T-helper 1 cell treated with Interleukin-12 subunit alpha and Interleukin-12 subunit beta and Interleukin-4 antibody, amounts not matched to agents 30 ng/mL and 1 ng/mL, for 36 hours (primary cell): ENCODE measurements around the gene SUSD3. TPM values are rescaled to one million over a fixed set of nuclear protein-coding genes. Genes with fewer than 3 reads are reported as not detected.

Experiments used
- intact Hi-C: fragments of 100-400 bp; cut with micrococcal nuclease; formaldehyde crosslinking; loops from one replicate; pipeline ENCODE4 v1.15.1; 2024
- total RNA-seq: library from RNA; stranded (reverse); gene quantifications from 2 replicates; pipeline ENCODE4 v1.2.3, GENCODE V29; 2022

SUSD3 gene
- total RNA-seq, 1 donor from 2014 or later, result 86.2 TPM

GRCh38 chr9:93121316-93122241 lies 63.1 kb downstream of the SUSD3 start:
- intact Hi-C loops, result no loop called here

- intact Hi-C loops, result no loop called here
These were observed 64.3 kb downstream of the SUSD3 start for GRCh38 chr9:93122721-93123221.

GRCh38 chr9:93123561-93124283 lies 65.2 kb downstream of the SUSD3 start:
- intact Hi-C loops, result no loop called here

GRCh38 chr9:93124793-93125192 lies 66.3 kb downstream of the SUSD3 start:
- intact Hi-C loops, result no loop called here

GRCh38 chr9:93125331-93125894 lies 66.9 kb downstream of the SUSD3 start:
- intact Hi-C loops, result no loop called here

GRCh38 chr9:93126151-93126781 lies 67.8 kb downstream of the SUSD3 start:
- intact Hi-C loops, result no loop called here

- intact Hi-C loops, result no loop called here
These were observed 68.4 kb downstream of the SUSD3 start for GRCh38 chr9:93126825-93127368.

- intact Hi-C loops, result no loop called here
These were observed 69.0 kb downstream of the SUSD3 start for GRCh38 chr9:93127395-93127911.

- intact Hi-C loops, result no loop called here
These were observed 69.7 kb downstream of the SUSD3 start for GRCh38 chr9:93128011-93128714.

- intact Hi-C loops, result no loop called here
These were observed 70.3 kb downstream of the SUSD3 start for GRCh38 chr9:93128715-93129224.

- intact Hi-C loops, result no loop called here
These were observed 70.8 kb downstream of the SUSD3 start for GRCh38 chr9:93129286-93129685.

GRCh38 chr9:93129691-93130500 lies 71.4 kb downstream of the SUSD3 start:
- intact Hi-C loops, result loop anchor here (5.0 to 10.0 kb wide), 4 partner anchors 255 to 1978 kb away; partner anchors contain the start of genes BICD2, FAM120A, FAM120AOS and ZNF484

GRCh38 chr9:93130861-93131481 lies 72.5 kb downstream of the SUSD3 start:
- intact Hi-C loops, result loop anchor here (5.0 to 10.0 kb wide), 4 partner anchors 256 to 1979 kb away; partner anchors contain the start of genes BICD2, FAM120A, FAM120AOS and ZNF484

GRCh38 chr9:93131599-93132286 lies 73.2 kb downstream of the SUSD3 start:
- intact Hi-C loops, result loop anchor here (5.0 to 10.0 kb wide), 4 partner anchors 257 to 1979 kb away; partner anchors contain the start of genes BICD2, FAM120A, FAM120AOS and ZNF484

GRCh38 chr9:93132287-93132927 lies 73.9 kb downstream of the SUSD3 start:
- intact Hi-C loops, result loop anchor here (5.0 to 10.0 kb wide), 4 partner anchors 258 to 1980 kb away; partner anchors contain the start of genes BICD2, FAM120A, FAM120AOS and ZNF484

GRCh38 chr9:93132946-93133680 lies 74.6 kb downstream of the SUSD3 start:
- intact Hi-C loops, result loop anchor here (5.0 to 10.0 kb wide), 4 partner anchors 258 to 1981 kb away; partner anchors contain the start of genes BICD2, FAM120A, FAM120AOS and ZNF484
